ENCODE data around the gene RPS6KA3. TPM values are rescaled to one million over a fixed set of nuclear protein-coding genes. Genes with fewer than 3 reads are reported as not detected.
A peak's percentile ranks its signal among the peaks of the same experiment; 100 is the strongest.

The RPS6KA3 gene
- total and polyA plus RNA-seq, 2 of the 8 experiments (the other 6 are each of a cell fraction or from before 2014, with no cell fraction given) = 7.1 to 13.0 TPM

GRCh38 chrX:20230406-20230805 is 36.3 kb downstream of the RPS6KA3 start:
- no peak overlapping the region for H2AFZ ChIP-seq (ENCODE audit: low read length)
- H2BK5ac ChIP-seq (ENCODE audit: low read depth, low read length) = no peak overlapping the region
- H3K56ac ChIP-seq (replicated peaks; ENCODE audit: insufficient read length, low read depth, low read length) = no peak overlapping the region
- H3K18ac ChIP-seq (ENCODE audit: extremely low read depth, low read length) = no peak overlapping the region
- no peak overlapping the region for H3K4me3 ChIP-seq (ENCODE audit: extremely low read depth in 1 of 4, insufficient read depth in 2 of 4, low read depth in 3 of 4, low read length in 4 of 4)
- H3K27ac ChIP-seq (ENCODE audit: low read depth, low read length) = no peak overlapping the region
- H3K9ac ChIP-seq (replicated peaks in 1 of 4; ENCODE audit: extremely low read depth in 1 of 4, low read depth in 3 of 4, low read length in 3 of 4) = no peak overlapping the region
- H3K27me3 ChIP-seq (replicated peaks in 1 of 4; ENCODE audit: control insufficient read depth in 3 of 4, extremely low read depth in 1 of 4, insufficient read depth in 3 of 4, low read length in 3 of 4) = no peaks in the 10 kb centered on the region
- no peaks in the 10 kb centered on the region for H3K4me1 ChIP-seq (replicated peaks in 1 of 4; ENCODE audit: control insufficient read depth in 3 of 4, insufficient read depth in 4 of 4, low read length in 3 of 4)
- no peaks in the 10 kb centered on the region for H4K20me1 ChIP-seq (replicated peaks in 1 of 2; ENCODE audit: control insufficient read depth in 1 of 2, insufficient read depth in 2 of 2, low read length in 2 of 2)
- no peak overlapping the region for H2AK5ac ChIP-seq (ENCODE audit: low read depth, low read length)
- peak; percentile 55 for FAIRE-seq
- H2BK120ac ChIP-seq (replicated peaks; ENCODE audit: low read depth, low read length) = no peak overlapping the region
- DNase-seq (ENCODE audit: low read depth in 1 of 2, low spot score in 2 of 2) = no peak
- WGBS, 2 experiments (ENCODE audit: extremely low coverage in 1 of 2, insufficient coverage in 1 of 2, insufficient read length in 1 of 2, insufficient replicate concordance in 2 of 2, low coverage in 1 of 2, low lambda C conversion rate in 2 of 2, missing lambda C conversion rate in 1 of 2) = 94% methylated on average over 3 of the region's 3 CpGs; no CpG with 5 or more reads in 1 of the 2 experiments
- no peak overlapping the region for H3K4me2 ChIP-seq (ENCODE audit: insufficient read depth in 1 of 2, low read depth in 2 of 2, low read length in 2 of 2)
- no peaks in the 10 kb centered on the region for H3K9me3 ChIP-seq (ENCODE audit: insufficient read depth in 2 of 2, low read depth in 1 of 2, low read length in 1 of 2)
- no peak overlapping the region for H2BK20ac ChIP-seq (ENCODE audit: low read length)
- H2BK15ac ChIP-seq (ENCODE audit: low read length) = no peak overlapping the region
- POLR2A ChIA-PET (ENCODE audit: partially characterized antibody) = no interaction called here
- peaks cover 0 to 3% (median 1%) of the 10 kb centered on the region in 4 experiments; a peak in 2 of 8 replicates for H3K36me3 ChIP-seq (ENCODE audit: control insufficient read depth in 2 of 4, insufficient read depth in 4 of 4, low read length in 3 of 4)
- H4K91ac ChIP-seq (replicated peaks; ENCODE audit: insufficient read length, low read length) = no peak overlapping the region
- H3K23ac ChIP-seq (ENCODE audit: insufficient read length) = no peak overlapping the region
- H4K5ac ChIP-seq (ENCODE audit: insufficient read length, low read depth, low read length) = no peak overlapping the region
- H4K8ac ChIP-seq (ENCODE audit: extremely low read depth, insufficient read depth, low read length) = no peak overlapping the region
- no peaks in the 10 kb centered on the region for H3K23me2 ChIP-seq (ENCODE audit: low read depth, low read length)
- no peak overlapping the region for H3K4ac ChIP-seq (replicated peaks; ENCODE audit: insufficient read length, low read depth, low read length)
- H3K79me1 ChIP-seq (ENCODE audit: low read depth, low read length) = no peaks in the 10 kb centered on the region
- H3K79me2 ChIP-seq (ENCODE audit: control insufficient read depth in 1 of 2, insufficient read depth in 2 of 2, low read length in 2 of 2) = no peaks in the 10 kb centered on the region
- H2BK12ac ChIP-seq (ENCODE audit: low read depth, low read length) = no peak overlapping the region
- no peak overlapping the region for H3K14ac ChIP-seq (ENCODE audit: insufficient read length)
- CTCF ChIA-PET (ENCODE audit: partially characterized antibody) = no interaction called here
- TF ChIP-seq POU5F1 (IDR thresholded peaks at IDR 0.05; ENCODE audit: low read depth, low read length) = no peak
- TF ChIP-seq CEBPB (IDR thresholded peaks at IDR 0.05; ENCODE audit: low read depth, low read length) = no peak
- TF ChIP-seq ATF3 (IDR thresholded peaks at IDR 0.05; ENCODE audit: insufficient read depth, low read depth, low read length) = no peak
- TF ChIP-seq TCF12 (IDR thresholded peaks at IDR 0.05; ENCODE audit: low read depth, low read length) = no peak
- no peak for TF ChIP-seq CBX5 (IDR thresholded peaks at IDR 0.05; ENCODE audit: low read depth, low read length)
- TF ChIP-seq TEAD4 (IDR thresholded peaks at IDR 0.05; ENCODE audit: low read depth, low read length) = no peak
- no peak for TF ChIP-seq EGR1 (IDR thresholded peaks at IDR 0.05; ENCODE audit: borderline replicate concordance, low read depth, low read length)
- TF ChIP-seq SUZ12 (IDR thresholded peaks at IDR 0.05; ENCODE audit: low read length) = no peak
- no peak for TF ChIP-seq JUN (IDR thresholded peaks at IDR 0.05; ENCODE audit: low read depth, low read length)
- no peak for TF ChIP-seq NANOG (IDR thresholded peaks at IDR 0.05; ENCODE audit: insufficient read depth, low read depth, low read length, poor library complexity, severe bottlenecking)
- no peak for TF ChIP-seq E2F6 (IDR thresholded peaks at IDR 0.05)
